Measurements from ENCODE around the gene MPST. TPM values are rescaled to one million over a fixed set of nuclear protein-coding genes. Genes with fewer than 3 reads are reported as not detected.

The MPST gene
- total and polyA plus RNA-seq, 4 donors = 59.2 to 247 (median 71.7) TPM

- WGBS, 2 donors = 84 to 92% methylated on average over 10 of the region's 10 CpGs
- Histone ChIP-seq H3K36me3 (ENCODE audit: control insufficient read depth in 4 of 4, insufficient read depth in 4 of 4, low read length in 4 of 4) (peaks cover 0 to 8% (median 0%) of the 10 kb centered on the region in 4 donors), H3K4me3 (no peak overlapping the region), H3K9me3 (ENCODE audit: control insufficient read depth in 4 of 4, insufficient read depth in 3 of 4, low read length in 3 of 4) (no peaks in the 10 kb centered on the region), H3K27ac (ENCODE audit: low read depth in 1 of 2, low read length in 1 of 2) (no peak overlapping the region), H3K4me1 (ENCODE audit: control insufficient read depth in 5 of 5, insufficient read depth in 5 of 5, low read length in 5 of 5) (peaks cover 0 to 22% (median 15%) of the 10 kb centered on the region in 5 donors), H3K27me3 (ENCODE audit: control insufficient read depth in 3 of 3, insufficient read depth in 3 of 3, low read length in 2 of 3) (no peaks in the 10 kb centered on the region), H3K9ac (ENCODE audit: insufficient read depth in 1 of 2, low read length in 2 of 2) (no peak overlapping the region)
- DNase-seq (no peak), ATAC-seq (ENCODE audit: insufficient read depth, low FRiP score) (no peak)
- TF ChIP-seq CTCF (IDR thresholded peaks at IDR 0.05; ENCODE audit: control extremely low read depth, extremely low read depth) = no peak
Measured at GRCh38 chr22:37012956-37013355, 6.6 kb upstream of the MPST start.

GRCh38 chr22:37014415-37014806 is 5.1 kb upstream of the MPST start:
- WGBS, 2 donors = 85 to 89% methylated on average over 4 of the region's 4 CpGs
- ATAC-seq (ENCODE audit: insufficient read depth, low FRiP score) = no peak
- no peak for DNase-seq
- no peak for TF ChIP-seq CTCF (IDR thresholded peaks at IDR 0.05; ENCODE audit: control extremely low read depth, extremely low read depth)
- H3K27me3 ChIP-seq (ENCODE audit: control insufficient read depth in 3 of 3, insufficient read depth in 3 of 3, low read length in 2 of 3) = no peaks in the 10 kb centered on the region
- no peak overlapping the region for H3K4me3 ChIP-seq
- no peak overlapping the region for H3K9ac ChIP-seq (ENCODE audit: insufficient read depth in 1 of 2, low read length in 2 of 2)
- H3K4me1 ChIP-seq (ENCODE audit: control insufficient read depth in 5 of 5, insufficient read depth in 5 of 5, low read length in 5 of 5) = peaks cover 0 to 27% (median 18%) of the 10 kb centered on the region in 5 donors
- H3K9me3 ChIP-seq (ENCODE audit: control insufficient read depth in 4 of 4, insufficient read depth in 3 of 4, low read length in 3 of 4) = no peaks in the 10 kb centered on the region
- no peak overlapping the region for H3K27ac ChIP-seq (ENCODE audit: low read depth in 1 of 2, low read length in 1 of 2)
- H3K36me3 ChIP-seq (ENCODE audit: control insufficient read depth in 4 of 4, insufficient read depth in 4 of 4, low read length in 4 of 4) = peaks cover 0 to 10% (median 0%) of the 10 kb centered on the region in 4 donors

- no peaks in the 10 kb centered on the region for H3K27me3 ChIP-seq (ENCODE audit: control insufficient read depth in 3 of 3, insufficient read depth in 3 of 3, low read length in 2 of 3)
- no peak for TF ChIP-seq CTCF (IDR thresholded peaks at IDR 0.05; ENCODE audit: control extremely low read depth, extremely low read depth)
- peaks cover 0 to 10% (median 0%) of the 10 kb centered on the region in 4 donors for H3K36me3 ChIP-seq (ENCODE audit: control insufficient read depth in 4 of 4, insufficient read depth in 4 of 4, low read length in 4 of 4)
- no peak overlapping the region for H3K9ac ChIP-seq (ENCODE audit: insufficient read depth in 1 of 2, low read length in 2 of 2)
- H3K4me3 ChIP-seq = no peak overlapping the region
- peaks cover 0 to 27% (median 18%) of the 10 kb centered on the region in 5 donors for H3K4me1 ChIP-seq (ENCODE audit: control insufficient read depth in 5 of 5, insufficient read depth in 5 of 5, low read length in 5 of 5)
- no peak for ATAC-seq (ENCODE audit: insufficient read depth, low FRiP score)
- no peak overlapping the region for H3K27ac ChIP-seq (ENCODE audit: low read depth in 1 of 2, low read length in 1 of 2)
- H3K9me3 ChIP-seq (ENCODE audit: control insufficient read depth in 4 of 4, insufficient read depth in 3 of 4, low read length in 3 of 4) = no peaks in the 10 kb centered on the region
- 75 to 90% methylated on average over 12 of the region's 12 CpGs for WGBS, 2 donors
- no peak for DNase-seq
Measured at GRCh38 chr22:37014835-37015586, 4.5 kb upstream of the MPST start.

GRCh38 chr22:37015587-37015878 is 4.0 kb upstream of the MPST start:
- ATAC-seq (ENCODE audit: insufficient read depth, low FRiP score) = no peak
- Histone ChIP-seq H3K36me3 (ENCODE audit: control insufficient read depth in 4 of 4, insufficient read depth in 4 of 4, low read length in 4 of 4) (peaks cover 0 to 10% (median 0%) of the 10 kb centered on the region in 4 donors), H3K4me1 (ENCODE audit: control insufficient read depth in 5 of 5, insufficient read depth in 5 of 5, low read length in 5 of 5) (peaks cover 0 to 30% (median 18%) of the 10 kb centered on the region in 5 donors), H3K27ac (ENCODE audit: low read depth in 1 of 2, low read length in 1 of 2) (no peak overlapping the region), H3K9ac (ENCODE audit: insufficient read depth in 1 of 2, low read length in 2 of 2) (no peak overlapping the region), H3K27me3 (ENCODE audit: control insufficient read depth in 3 of 3, insufficient read depth in 3 of 3, low read length in 2 of 3) (no peaks in the 10 kb centered on the region), H3K4me3 (no peak overlapping the region), H3K9me3 (ENCODE audit: control insufficient read depth in 4 of 4, insufficient read depth in 3 of 4, low read length in 3 of 4) (no peaks in the 10 kb centered on the region)
- 81 to 86% methylated on average over 4 of the region's 4 CpGs for WGBS, 2 donors
- no peak for TF ChIP-seq CTCF (IDR thresholded peaks at IDR 0.05; ENCODE audit: control extremely low read depth, extremely low read depth)
- no peak for DNase-seq
